ENCODE data around the gene KRTCAP3. TPM values are rescaled to one million over a fixed set of nuclear protein-coding genes. Genes with fewer than 3 reads are reported as not detected.

Gene KRTCAP3
- total RNA-seq, 2 experiments from 2014 or later: 4.2 to 4.3 TPM

- peaks cover 28% of the 10 kb centered on the region for H3K36me3 Mint-ChIP-seq (ENCODE audit: low read depth)
- H3K4me1 Mint-ChIP-seq (ENCODE audit: low read depth): peaks cover 5% of the 10 kb centered on the region
- H3K9me3 Mint-ChIP-seq: no peaks in the 10 kb centered on the region
- POLR2A ChIA-PET: interaction anchor here (2.8 kb wide), 1 partner anchor 10 kb away, joined by 5 read pairs; no protein-coding TSS in a partner anchor
- DNase-seq (no peak), ATAC-seq (no peak)
- no peak for TF ChIP-seq CTCF (IDR thresholded peaks at IDR 0.05)
- no peak overlapping the region for H3K4me3 Mint-ChIP-seq
- no peaks in the 10 kb centered on the region for H3K27me3 Mint-ChIP-seq
- no peak overlapping the region for H3K27ac Mint-ChIP-seq
- CTCF ChIA-PET: interaction anchor here (1.1 kb wide), 1 partner anchor 15 kb away, joined by 3 read pairs; no protein-coding TSS in a partner anchor
- intact Hi-C loops (cut with micrococcal nuclease): no loop called here
Measured at GRCh38 chr2:27445615-27446014, 3.4 kb downstream of the KRTCAP3 start.

- CTCF ChIA-PET: interaction anchor here (0.7 to 1.1 kb wide), 2 partner anchors 15 to 238 kb away, joined by 3 read pairs; no protein-coding TSS in a partner anchor
- peaks cover 5% of the 10 kb centered on the region for H3K4me1 Mint-ChIP-seq (ENCODE audit: low read depth)
Measured at GRCh38 chr2:27446057-27446456, 3.9 kb downstream of the KRTCAP3 start.

GRCh38 chr2:27448381-27448780 is 6.2 kb downstream of the KRTCAP3 start:
- Mint-ChIP-seq H3K27me3 (no peaks in the 10 kb centered on the region), H3K27ac (no peak overlapping the region), H3K36me3 (ENCODE audit: low read depth) (peaks cover 9% of the 10 kb centered on the region), H3K4me3 (no peak overlapping the region), H3K9me3 (no peaks in the 10 kb centered on the region), H3K4me1 (ENCODE audit: low read depth) (peaks cover 5% of the 10 kb centered on the region)
- TF ChIP-seq CTCF (IDR thresholded peaks at IDR 0.05): no peak
- intact Hi-C loops (cut with micrococcal nuclease): no loop called here
- DNase-seq (no peak), ATAC-seq (no peak)
- POLR2A ChIA-PET: interaction anchor here (1.1 kb wide), 2 partner anchors 38 to 132 kb away, joined by 3 to 4 read pairs; no protein-coding TSS in a partner anchor
- CTCF ChIA-PET: interaction anchor here (1.3 to 2.0 kb wide), 2 partner anchors 16 to 145 kb away, joined by 4 to 5 read pairs; no protein-coding TSS in a partner anchor

More at GRCh38 chr2:27446057-27446456, 3.9 kb downstream of the KRTCAP3 start:
- intact Hi-C loops (cut with micrococcal nuclease): no loop called here
- POLR2A ChIA-PET: interaction anchor here (1.3 to 2.8 kb wide), 2 partner anchors 10 to 66 kb away, joined by 3 to 5 read pairs; partner anchors contain the start of gene ZNF513
- H3K9me3 Mint-ChIP-seq: no peaks in the 10 kb centered on the region
- peaks cover 23% of the 10 kb centered on the region for H3K36me3 Mint-ChIP-seq (ENCODE audit: low read depth)
- no peak overlapping the region for H3K4me3 Mint-ChIP-seq
- TF ChIP-seq CTCF (IDR thresholded peaks at IDR 0.05): no peak
- ATAC-seq: no peak
- peak; percentile 40 for DNase-seq
- H3K27me3 Mint-ChIP-seq: no peaks in the 10 kb centered on the region
- no peak overlapping the region for H3K27ac Mint-ChIP-seq

GRCh38 chr2:27451095-27451494 is 8.9 kb downstream of the KRTCAP3 start:
- H3K9me3 Mint-ChIP-seq: no peaks in the 10 kb centered on the region
- ATAC-seq (no peak), DNase-seq (no peak)
- no peak overlapping the region for H3K27ac Mint-ChIP-seq
- no peak for TF ChIP-seq CTCF (IDR thresholded peaks at IDR 0.05)
- no peaks in the 10 kb centered on the region for H3K27me3 Mint-ChIP-seq
- H3K36me3 Mint-ChIP-seq (ENCODE audit: low read depth): peaks cover 5% of the 10 kb centered on the region
- ChIA-PET CTCF (no interaction called here), POLR2A (no interaction called here)
- intact Hi-C loops (cut with micrococcal nuclease): no loop called here
- H3K4me3 Mint-ChIP-seq: no peak overlapping the region
- H3K4me1 Mint-ChIP-seq (ENCODE audit: low read depth): peaks cover under 1% of the 10 kb centered on the region

- Mint-ChIP-seq H3K4me3 (no peak overlapping the region), H3K36me3 (ENCODE audit: low read depth) (peaks cover 1% of the 10 kb centered on the region), H3K9me3 (no peaks in the 10 kb centered on the region), H3K27me3 (no peaks in the 10 kb centered on the region), H3K27ac (no peak overlapping the region), H3K4me1 (ENCODE audit: low read depth) (no peaks in the 10 kb centered on the region)
- ChIA-PET CTCF (interaction anchor here (2.9 kb wide), 1 partner anchor 230 kb away, joined by 7 read pairs; no protein-coding TSS in a partner anchor), POLR2A (interaction anchor here (0.6 kb wide), 1 partner anchor 23 kb away, joined by 3 read pairs; no protein-coding TSS in a partner anchor)
- no peak for TF ChIP-seq CTCF (IDR thresholded peaks at IDR 0.05)
- ATAC-seq (no peak), DNase-seq (no peak)
- intact Hi-C loops (cut with micrococcal nuclease): no loop called here
Measured at GRCh38 chr2:27453968-27454367, 11.8 kb downstream of the KRTCAP3 start.
